NCI-H1930 (cell line): Measurements from ENCODE around the gene STAMBP.
"Not testable (repeated sequence)": the region's sequence is repeated elsewhere in the genome, so short reads cannot be mapped to it uniquely, and the experiment has no call there.

ENCODE experiments used
- DNase-seq, 2 experiments: peaks; one replicate each; lab custom pipeline; 2025; lab: John Stamatoyannopoulos, UW

The STAMBP gene

GRCh38 chr2:73837847-73838585 lies 9.3 kb downstream of the STAMBP start:
- no peak for DNase-seq

GRCh38 chr2:73838889-73839534 lies 10.3 kb downstream of the STAMBP start:
- DNase-seq, result no peak

- no peak for DNase-seq
Observed at GRCh38 chr2:73839653-73840411, 11.1 kb downstream of the STAMBP start.

GRCh38 chr2:73841912-73842738 lies 13.4 kb downstream of the STAMBP start:
- no peak for DNase-seq

- no peak for DNase-seq
Observed at GRCh38 chr2:73842739-73843019, 13.9 kb downstream of the STAMBP start.

GRCh38 chr2:73844087-73844486 lies 15.3 kb downstream of the STAMBP start:
- DNase-seq, result no peak

- no peak for DNase-seq
Observed at GRCh38 chr2:73850009-73850408, 21.2 kb downstream of the STAMBP start.

- DNase-seq, result no peak
Observed at GRCh38 chr2:73851274-73851673, 22.5 kb downstream of the STAMBP start.

GRCh38 chr2:73852020-73852419 lies 23.3 kb downstream of the STAMBP start:
- DNase-seq, result no peak

- no peak for DNase-seq
Observed at GRCh38 chr2:73855526-73855925, 26.8 kb downstream of the STAMBP start.

GRCh38 chr2:73856214-73856613 lies 27.5 kb downstream of the STAMBP start:
- DNase-seq, result no peak

- no peak for DNase-seq
Observed at GRCh38 chr2:73859721-73860586, 31.2 kb downstream of the STAMBP start.

GRCh38 chr2:73862987-73863386 lies 34.2 kb downstream of the STAMBP start:
- no peak for DNase-seq

- no peak for DNase-seq
Observed at GRCh38 chr2:73868204-73868978, 39.6 kb downstream of the STAMBP start.

- no peak for DNase-seq
Observed at GRCh38 chr2:73870084-73870483, 41.3 kb downstream of the STAMBP start.

GRCh38 chr2:73877071-73877802 lies 48.5 kb downstream of the STAMBP start:
- DNase-seq, result no peak

GRCh38 chr2:73877984-73878383 lies 49.2 kb downstream of the STAMBP start:
- DNase-seq, result not testable (repeated sequence)

GRCh38 chr2:73885406-73885805 lies 56.6 kb downstream of the STAMBP start:
- DNase-seq, result no peak

GRCh38 chr2:73886357-73886756 lies 57.6 kb downstream of the STAMBP start:
- no peak for DNase-seq
